T-helper 1 cell (primary cell): ENCODE measurements around the gene HECTD1.
"Not testable (repeated sequence)": the region's sequence is repeated elsewhere in the genome, so short reads cannot be mapped to it uniquely, and the experiment has no call there.

ENCODE experiments used
- DNase-seq, 5 donors: peaks; one replicate each; pipeline ENCODE4 v3.0.0-alpha.2; 2012 to 2020

The HECTD1 gene

DNA sequence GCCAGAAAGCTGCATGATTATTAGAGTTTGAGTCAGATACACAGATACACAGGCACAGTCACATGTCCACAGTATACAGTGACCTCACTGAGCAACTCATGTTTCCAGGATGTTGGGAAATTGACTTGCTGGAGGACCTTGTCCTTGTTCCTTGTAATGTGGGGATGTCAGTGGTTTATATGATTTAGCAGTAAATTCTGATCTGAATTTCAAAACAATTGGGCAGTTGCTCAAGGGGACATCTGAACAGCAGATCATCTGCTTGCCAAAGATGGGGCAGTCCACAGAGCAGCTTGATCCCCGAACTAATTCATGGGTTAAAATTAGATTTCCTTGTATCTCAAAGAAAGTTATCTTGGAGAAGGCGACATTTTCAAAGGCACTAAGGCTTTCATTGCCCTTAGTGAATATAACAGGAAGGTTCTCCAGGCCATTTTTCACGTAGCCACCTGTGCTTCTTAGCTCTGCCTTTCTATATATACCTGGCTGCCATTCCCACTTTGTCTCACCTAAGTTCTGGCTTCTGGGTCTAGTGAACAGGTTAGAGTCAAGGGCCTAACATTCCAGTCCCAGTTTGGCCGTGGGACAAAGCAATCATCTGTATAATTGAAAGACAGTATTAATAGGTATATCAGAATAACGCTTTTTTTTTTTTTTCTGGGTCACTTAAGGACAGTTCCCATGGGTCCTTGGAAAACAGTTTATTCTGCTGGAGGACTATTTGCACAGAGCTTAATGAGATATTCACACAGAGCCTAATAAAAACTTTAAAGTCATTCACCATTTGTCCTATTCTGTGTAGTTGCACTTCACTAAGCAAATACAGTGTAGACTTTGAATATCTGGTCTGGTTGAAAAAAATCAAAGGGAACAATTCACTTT, 116.5 kb downstream of the HECTD1 start:
- DNase-seq, result no peak

GRCh38 chr14:31086466-31086865, 121.1 kb downstream of the HECTD1 start:
- not testable (repeated sequence) for DNase-seq

- DNase-seq, result no peak
These were observed 122.6 kb downstream of the HECTD1 start for GRCh38 chr14:31085027-31085426.

DNA sequence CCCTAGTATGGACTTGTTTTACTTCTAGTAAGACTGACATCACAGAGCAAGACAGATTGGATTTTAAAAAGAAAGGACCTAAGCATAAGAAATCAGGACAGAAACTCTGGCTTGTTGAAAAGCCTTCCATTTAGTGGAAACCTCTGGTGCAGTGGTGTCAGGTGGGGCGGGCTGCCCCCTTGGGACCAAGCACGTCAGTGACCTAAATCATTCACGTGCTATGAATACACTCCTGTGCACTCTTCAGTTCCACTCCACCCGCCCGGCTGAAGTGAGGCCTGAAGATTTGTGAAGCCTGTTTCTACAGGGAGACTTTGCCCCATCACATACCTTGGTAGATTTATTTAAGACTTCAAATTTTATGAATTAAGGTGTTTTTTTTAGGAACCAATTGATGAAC, 123.2 kb downstream of the HECTD1 start:
- DNase-seq, result no peak

GRCh38 chr14:31083781-31084180, 123.8 kb downstream of the HECTD1 start:
- DNase-seq, result no peak

- no peak for DNase-seq
These were observed 127.1 kb downstream of the HECTD1 start for GRCh38 chr14:31080484-31080883.

GRCh38 chr14:31080056-31080455, 127.5 kb downstream of the HECTD1 start:
- no peak for DNase-seq

- DNase-seq, result no peak
These were observed 128.8 kb downstream of the HECTD1 start for GRCh38 chr14:31078766-31079165.

DNA sequence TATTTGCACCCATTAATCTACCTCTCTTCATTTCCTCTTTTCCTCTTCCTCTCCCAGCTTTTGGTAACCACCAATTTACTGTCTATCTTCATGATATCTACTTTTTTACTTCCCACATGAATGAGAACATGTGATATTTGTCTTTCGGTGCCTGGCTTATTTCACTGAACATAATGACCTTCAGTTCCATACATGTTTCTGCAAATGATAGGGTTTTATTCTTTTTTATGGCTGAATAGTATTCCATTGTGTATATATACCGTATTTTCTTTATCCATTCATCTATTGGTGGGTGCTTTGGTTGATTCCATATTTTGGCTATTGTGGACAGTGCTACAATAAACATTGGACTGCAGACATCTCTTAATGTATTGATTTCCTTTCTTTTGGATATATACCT, 132.4 kb downstream of the HECTD1 start:
- DNase-seq, result no peak

DNA sequence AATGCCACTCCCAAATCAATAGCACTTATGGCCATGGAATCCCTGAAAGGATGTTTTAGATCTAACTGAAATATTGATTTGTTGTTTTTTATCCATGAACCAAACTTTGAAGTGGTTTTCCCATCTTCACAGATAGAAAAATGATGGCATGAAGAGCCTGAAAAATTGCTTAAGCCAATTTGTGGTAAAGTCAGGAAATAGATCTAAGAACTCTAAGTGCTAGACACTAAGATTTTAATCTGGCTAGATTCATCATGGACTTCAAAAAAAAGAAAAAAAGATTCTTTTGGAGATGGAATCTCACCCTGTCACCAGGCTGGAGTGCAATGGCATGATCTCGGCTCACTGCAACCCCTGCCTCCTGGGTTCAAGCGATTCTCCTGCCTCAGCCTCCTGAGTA, 136.4 kb downstream of the HECTD1 start:
- no peak for DNase-seq

GRCh38 chr14:31070431-31070830, 137.2 kb downstream of the HECTD1 start:
- DNase-seq, result no peak

DNA sequence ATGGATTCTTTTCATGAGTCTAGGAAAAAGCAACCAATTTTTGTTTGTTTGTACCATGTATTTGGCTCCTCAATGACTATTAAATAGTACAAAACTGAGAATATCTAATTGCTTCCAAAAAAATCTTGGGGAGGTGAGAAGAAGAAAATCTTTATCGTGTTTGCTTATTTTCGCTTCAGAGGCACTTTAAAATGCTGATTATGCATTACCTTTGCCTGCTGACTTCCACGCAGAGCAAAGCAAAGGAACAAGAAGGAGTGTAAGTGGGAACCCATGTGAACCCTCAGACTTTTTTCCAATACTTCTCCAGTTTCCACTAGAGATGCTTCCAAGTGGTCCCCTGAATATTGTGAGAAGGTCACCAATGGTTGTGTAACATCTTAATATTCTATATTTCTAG, 138.2 kb downstream of the HECTD1 start:
- DNase-seq, result no peak

DNA sequence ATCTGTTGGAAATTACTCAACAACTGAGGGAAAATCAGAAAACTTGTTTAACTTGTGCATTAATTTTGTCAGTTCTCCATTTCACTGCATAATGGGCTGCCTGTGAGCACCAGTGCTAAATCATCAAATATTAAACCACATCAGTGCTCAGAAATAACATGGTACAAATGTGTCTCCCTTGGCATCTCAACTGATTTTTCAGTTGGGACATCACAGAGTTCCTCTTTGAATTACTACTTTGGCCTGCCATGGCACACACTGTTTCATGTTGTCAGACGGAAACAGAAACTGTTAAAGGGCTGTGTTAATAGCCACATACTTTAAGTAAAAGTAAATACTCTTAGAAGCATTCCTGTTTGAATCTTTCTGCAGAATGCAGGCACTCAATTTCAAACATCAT, 139.4 kb downstream of the HECTD1 start:
- no peak for DNase-seq

GRCh38 chr14:31062908-31063307, 144.7 kb downstream of the HECTD1 start:
- not testable (repeated sequence) for DNase-seq

GRCh38 chr14:31060253-31060875, 147.2 kb downstream of the HECTD1 start:
- no peak for DNase-seq

- DNase-seq, result no peak
These were observed 148.3 kb downstream of the HECTD1 start for GRCh38 chr14:31059152-31059924.

GRCh38 chr14:31057701-31058364, 149.8 kb downstream of the HECTD1 start:
- no peak for DNase-seq

DNA sequence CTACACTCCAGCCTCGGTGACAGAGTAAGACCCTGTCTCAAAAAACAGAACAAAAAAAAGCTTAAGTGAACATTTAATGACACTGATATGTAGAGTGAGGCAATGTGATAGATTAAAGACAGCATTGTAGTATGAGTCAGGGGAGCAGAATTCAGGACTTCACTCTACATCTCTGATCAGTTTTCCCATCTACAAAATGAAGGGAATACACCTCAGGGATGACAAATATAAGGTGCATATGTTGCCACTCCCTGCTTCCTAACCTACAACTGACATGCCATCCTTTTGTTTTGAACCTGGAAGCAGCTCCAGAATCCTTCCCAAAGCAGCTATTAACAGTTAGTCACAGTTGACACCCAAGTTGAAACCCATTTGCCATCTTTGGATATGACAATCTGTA, 150.6 kb downstream of the HECTD1 start:
- no peak for DNase-seq

- not testable (repeated sequence) for DNase-seq
These were observed 154.5 kb downstream of the HECTD1 start for GRCh38 chr14:31052905-31053586.

DNA sequence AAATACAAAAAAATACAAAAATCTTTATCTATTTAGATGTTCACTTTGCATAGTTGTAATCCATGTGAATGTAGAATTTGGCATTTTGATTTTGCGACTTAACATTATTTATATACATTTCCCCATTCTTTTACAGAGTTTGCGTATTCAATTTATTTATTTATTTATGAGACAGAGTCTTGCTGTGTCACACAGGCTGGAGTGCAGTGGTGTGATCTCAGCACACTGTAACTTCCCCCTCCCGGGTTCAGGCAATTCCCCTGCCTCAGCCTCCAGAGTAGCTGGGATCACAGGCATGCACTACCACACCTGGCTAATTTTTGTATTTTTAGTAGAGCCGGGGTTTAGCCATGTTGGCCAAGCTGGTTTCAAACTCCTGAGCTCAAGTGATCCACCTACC, 156.1 kb downstream of the HECTD1 start:
- DNase-seq, result no peak

- no peak for DNase-seq
These were observed 156.6 kb downstream of the HECTD1 start for GRCh38 chr14:31051023-31051422.
